GM19328 (cell line): Measurements from ENCODE around the gene TSPY3.
"Not testable (repeated sequence)": the region's sequence is repeated elsewhere in the genome, so short reads cannot be mapped to it uniquely, and the experiment has no call there.

Source experiments
- ATAC-seq: cut with Tn5 transposase; IDR thresholded peaks from one replicate; pipeline ENCODE4 v1.9.1; 2021; ENCODE audit warnings: mild to moderate bottlenecking, moderate library complexity; ENCODE audit not compliant: unreplicated experiment

The TSPY3 gene, protein sequence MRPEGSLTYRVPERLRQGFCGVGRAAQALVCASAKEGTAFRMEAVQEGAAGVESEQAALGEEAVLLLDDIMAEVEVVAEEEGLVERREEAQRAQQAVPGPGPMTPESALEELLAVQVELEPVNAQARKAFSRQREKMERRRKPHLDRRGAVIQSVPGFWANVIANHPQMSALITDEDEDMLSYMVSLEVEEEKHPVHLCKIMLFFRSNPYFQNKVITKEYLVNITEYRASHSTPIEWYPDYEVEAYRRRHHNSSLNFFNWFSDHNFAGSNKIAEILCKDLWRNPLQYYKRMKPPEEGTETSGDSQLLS

GRCh38 chrY:9398121-9398520 is at the start of gene TSPY3:
Gene TSPY3 (plus strand): TSS chrY:9398421. CDS start chrY:9398467, 46 bp downstream.
- not testable (repeated sequence) for ATAC-seq

DNA sequence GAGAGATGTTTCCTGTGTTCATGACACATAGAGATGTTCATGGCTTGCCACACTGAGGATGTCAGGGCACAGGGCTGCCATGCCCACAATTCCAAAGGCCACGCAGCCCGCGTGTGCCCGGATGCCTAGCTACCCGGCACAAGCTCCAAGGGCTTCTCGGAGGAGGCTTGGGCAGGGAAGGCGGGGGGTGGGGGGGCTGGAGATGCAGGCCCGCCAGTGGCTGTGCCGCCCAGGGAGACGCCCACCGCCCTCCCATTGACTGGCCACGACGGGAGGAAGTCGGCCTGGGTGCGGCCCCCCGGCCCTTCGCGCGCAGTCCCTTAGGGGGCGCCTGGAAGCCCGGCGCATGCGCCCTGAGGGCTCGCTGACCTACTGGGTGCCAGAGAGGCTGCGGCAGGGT is 40.7 kb upstream of the TSPY3 start, which contains the start of gene TSPY8:
TSPY8 (plus strand) TSS at position 301 of the 400 bp plus-strand sequence; CDS start at position 347, 46 bp downstream.
- ATAC-seq = not testable (repeated sequence)

GRCh38 chrY:9396527-9396926 is 1.7 kb upstream of the TSPY3 start:
- ATAC-seq = not testable (repeated sequence)
